NK-92 treated with Interleukin-12 subunit alpha and Interleukin-12 subunit beta, amount 100 ng/mL, for 24 hours (cell line): ENCODE data around the gene MTRR.
"Not testable (repeated sequence)": the region's sequence is repeated elsewhere in the genome, so short reads cannot be mapped to it uniquely, and the experiment has no call there.

Experiments used
- DNase-seq: peaks from one replicate; lab custom pipeline; 2025; lab: John Stamatoyannopoulos, UW

Gene MTRR

GRCh38 chr5:7897014-7897600, 28.2 kb downstream of the MTRR start:
- no peak for DNase-seq

- DNase-seq = no peak
These were observed 33.3 kb downstream of the MTRR start for GRCh38 chr5:7902201-7902600.

GRCh38 chr5:7902666-7903625, 34.0 kb downstream of the MTRR start:
- DNase-seq = no peak

- DNase-seq = no peak
These were observed 35.2 kb downstream of the MTRR start for GRCh38 chr5:7904170-7904569.

GRCh38 chr5:7907612-7908011, 38.7 kb downstream of the MTRR start:
- DNase-seq = no peak

- DNase-seq = no peak
These were observed 39.4 kb downstream of the MTRR start for GRCh38 chr5:7908317-7908716.

- DNase-seq = no peak
These were observed 41.9 kb downstream of the MTRR start for GRCh38 chr5:7910738-7911428.

GRCh38 chr5:7911429-7911771, 42.5 kb downstream of the MTRR start:
- DNase-seq = not testable (repeated sequence)

- no peak for DNase-seq
These were observed 47.3 kb downstream of the MTRR start for GRCh38 chr5:7916171-7916804.

GRCh38 chr5:7917130-7918123, 48.5 kb downstream of the MTRR start:
- DNase-seq = no peak

- no peak for DNase-seq
These were observed 57.2 kb downstream of the MTRR start for GRCh38 chr5:7925961-7926695.

GRCh38 chr5:7926720-7927119, 57.8 kb downstream of the MTRR start:
- DNase-seq = no peak

GRCh38 chr5:7927466-7928375, 58.8 kb downstream of the MTRR start:
- peak; percentile 1 for DNase-seq

- no peak for DNase-seq
These were observed 61.1 kb downstream of the MTRR start for GRCh38 chr5:7930011-7930410.

- DNase-seq = no peak
These were observed 72.7 kb downstream of the MTRR start for GRCh38 chr5:7941692-7942091.

GRCh38 chr5:7947301-7947700, 78.4 kb downstream of the MTRR start:
- no peak for DNase-seq
